ENCODE data around the gene SIGLEC15. TPM values are rescaled to one million over a fixed set of nuclear protein-coding genes. Genes with fewer than 3 reads are reported as not detected.
A peak's percentile ranks its signal among the peaks of the same experiment; 100 is the strongest.

The SIGLEC15 gene
- total RNA-seq, 1 donor from 2014 or later, result not detected

GRCh38 chr18:45850021-45850420 lies 24.5 kb downstream of the SIGLEC15 start:
- Mint-ChIP-seq H3K4me1 (ENCODE audit: low read depth, unreplicated experiment) (peaks cover 22% of the 10 kb centered on the region), H3K9me3 (ENCODE audit: unreplicated experiment) (peaks cover 2% of the 10 kb centered on the region), H3K27ac (ENCODE audit: unreplicated experiment) (no peak overlapping the region), H3K36me3 (ENCODE audit: unreplicated experiment) (peaks cover 8% of the 10 kb centered on the region), H3K27me3 (ENCODE audit: unreplicated experiment) (peaks cover 1% of the 10 kb centered on the region), H3K4me3 (ENCODE audit: unreplicated experiment) (no peak overlapping the region)
- peak; percentile 58 for DNase-seq
- TF ChIP-seq CTCF (IDR thresholded peaks at IDR 0.05; ENCODE audit: partially characterized antibody, unreplicated experiment), result peak; percentile 51

DNA sequence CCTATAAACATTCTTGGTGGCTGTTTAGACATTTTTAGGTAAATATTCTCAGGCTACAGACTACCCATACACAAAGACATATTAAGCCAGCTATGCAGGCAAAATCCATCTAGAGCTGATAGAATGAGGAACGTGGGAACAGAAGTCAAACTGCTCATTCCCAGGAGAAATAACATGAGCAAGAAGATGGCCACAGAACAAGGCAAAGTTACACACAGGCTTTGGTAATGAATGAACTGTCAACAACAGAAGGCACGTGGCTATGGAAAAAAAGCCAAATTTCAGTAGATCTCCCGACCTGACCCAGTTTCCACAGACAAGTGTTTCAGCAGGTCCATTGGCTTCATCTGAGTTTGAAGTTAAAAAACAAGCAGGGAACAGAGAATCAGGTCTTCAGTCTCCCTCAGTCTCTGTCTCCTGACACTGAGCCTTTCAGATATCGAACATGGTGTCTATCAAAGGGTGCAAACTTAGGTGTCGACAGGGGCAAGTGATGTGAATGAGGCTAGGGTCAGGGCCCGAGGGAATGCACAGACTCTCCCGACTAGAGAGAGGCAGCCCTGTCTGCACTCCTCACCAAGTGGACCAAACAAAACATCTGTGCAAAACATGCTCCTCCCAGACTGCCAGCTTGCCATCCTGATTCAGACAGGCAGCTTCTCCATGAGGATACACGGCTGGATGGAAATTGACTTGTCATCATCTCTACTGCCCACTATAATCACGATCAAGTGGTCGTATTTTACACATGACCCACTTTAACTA lies 25.9 kb downstream of the SIGLEC15 start:
- no peak for TF ChIP-seq CTCF (IDR thresholded peaks at IDR 0.05; ENCODE audit: partially characterized antibody, unreplicated experiment)
- H3K36me3 Mint-ChIP-seq (ENCODE audit: unreplicated experiment), result peaks cover 14% of the 10 kb centered on the region
- H3K4me3 Mint-ChIP-seq (ENCODE audit: unreplicated experiment), result no peak overlapping the region

GRCh38 chr18:45852631-45853030 lies 27.2 kb downstream of the SIGLEC15 start:
- Mint-ChIP-seq H3K27me3 (ENCODE audit: unreplicated experiment) (peaks cover 1% of the 10 kb centered on the region), H3K4me1 (ENCODE audit: low read depth, unreplicated experiment) (peaks cover 22% of the 10 kb centered on the region), H3K9me3 (ENCODE audit: unreplicated experiment) (no peaks in the 10 kb centered on the region), H3K36me3 (ENCODE audit: unreplicated experiment) (peaks cover 14% of the 10 kb centered on the region), H3K4me3 (ENCODE audit: unreplicated experiment) (no peak overlapping the region), H3K27ac (ENCODE audit: unreplicated experiment) (no peak overlapping the region)
- DNase-seq, result no peak
- no peak for TF ChIP-seq CTCF (IDR thresholded peaks at IDR 0.05; ENCODE audit: partially characterized antibody, unreplicated experiment)

More for the DNA sequence above, 25.9 kb downstream of the SIGLEC15 start:
- Mint-ChIP-seq H3K27ac (ENCODE audit: unreplicated experiment) (peak overlapping the region; percentile 14), H3K4me1 (ENCODE audit: low read depth, unreplicated experiment) (peaks cover 22% of the 10 kb centered on the region), H3K9me3 (ENCODE audit: unreplicated experiment) (no peaks in the 10 kb centered on the region), H3K27me3 (ENCODE audit: unreplicated experiment) (peaks cover 1% of the 10 kb centered on the region)
- no peak for DNase-seq

DNA sequence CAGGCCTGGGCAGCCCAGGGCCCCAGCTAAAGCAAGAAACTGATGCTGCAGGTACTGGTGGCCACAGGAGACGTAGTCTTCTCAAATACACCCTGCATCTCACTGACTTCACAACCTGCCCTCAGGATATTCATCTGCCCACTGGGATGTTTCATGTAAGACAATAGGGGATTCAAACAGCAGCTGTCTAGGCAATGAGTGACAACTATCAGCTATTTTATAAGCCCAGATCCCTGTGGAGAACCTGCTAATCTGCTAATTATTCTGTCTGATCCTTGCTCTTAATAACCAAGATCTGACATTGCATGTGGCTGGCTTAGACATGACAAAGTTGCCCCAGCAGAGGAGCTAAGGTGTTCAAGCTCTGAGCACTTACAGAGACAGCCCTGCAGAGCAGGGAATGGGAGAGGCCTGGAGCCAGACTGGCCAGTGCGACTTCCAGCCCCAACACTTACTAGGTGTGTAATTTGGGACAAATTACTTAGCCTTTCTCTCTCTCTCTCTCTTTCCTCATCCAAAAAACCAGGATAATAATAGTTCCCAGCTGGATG lies 28.6 kb downstream of the SIGLEC15 start:
- Mint-ChIP-seq H3K4me3 (ENCODE audit: unreplicated experiment) (no peak overlapping the region), H3K9me3 (ENCODE audit: unreplicated experiment) (no peaks in the 10 kb centered on the region), H3K4me1 (ENCODE audit: low read depth, unreplicated experiment) (peaks cover 22% of the 10 kb centered on the region), H3K27me3 (ENCODE audit: unreplicated experiment) (peaks cover 1% of the 10 kb centered on the region), H3K27ac (ENCODE audit: unreplicated experiment) (no peak overlapping the region), H3K36me3 (ENCODE audit: unreplicated experiment) (peaks cover 14% of the 10 kb centered on the region)
- no peak for TF ChIP-seq CTCF (IDR thresholded peaks at IDR 0.05; ENCODE audit: partially characterized antibody, unreplicated experiment)
- no peak for DNase-seq

DNA sequence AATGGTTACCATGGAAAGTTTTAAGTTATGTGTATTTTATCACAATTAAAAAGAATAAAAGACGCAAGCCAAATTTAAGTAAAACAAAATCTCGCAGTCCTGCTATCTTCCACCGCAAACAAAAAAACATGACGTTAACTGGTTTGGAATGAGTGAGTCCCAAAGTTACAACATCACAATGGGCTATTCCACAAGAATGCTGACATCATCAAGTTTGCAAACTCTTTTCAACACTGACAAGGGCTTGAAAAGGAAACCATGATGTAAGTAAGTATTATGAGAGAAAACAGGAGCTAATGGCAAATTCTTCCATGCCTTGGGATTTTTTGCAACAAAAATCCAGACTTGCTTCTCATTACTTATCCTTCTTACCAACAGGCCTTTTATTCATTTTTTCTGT lies 31.1 kb downstream of the SIGLEC15 start:
- no peak for TF ChIP-seq CTCF (IDR thresholded peaks at IDR 0.05; ENCODE audit: partially characterized antibody, unreplicated experiment)
- Mint-ChIP-seq H3K27me3 (ENCODE audit: unreplicated experiment) (peaks cover 1% of the 10 kb centered on the region), H3K9me3 (ENCODE audit: unreplicated experiment) (no peaks in the 10 kb centered on the region), H3K36me3 (ENCODE audit: unreplicated experiment) (peaks cover 14% of the 10 kb centered on the region), H3K27ac (ENCODE audit: unreplicated experiment) (no peak overlapping the region), H3K4me3 (ENCODE audit: unreplicated experiment) (no peak overlapping the region), H3K4me1 (ENCODE audit: low read depth, unreplicated experiment) (peaks cover 8% of the 10 kb centered on the region)
- no peak for DNase-seq
